Fibroblast of skin of abdomen (primary cell): ENCODE measurements around the gene RIT2.

Source experiments
- DNase-seq: peaks from one replicate; pipeline ENCODE4 v3.0.0-alpha.2; 2013

The RIT2 gene

DNA sequence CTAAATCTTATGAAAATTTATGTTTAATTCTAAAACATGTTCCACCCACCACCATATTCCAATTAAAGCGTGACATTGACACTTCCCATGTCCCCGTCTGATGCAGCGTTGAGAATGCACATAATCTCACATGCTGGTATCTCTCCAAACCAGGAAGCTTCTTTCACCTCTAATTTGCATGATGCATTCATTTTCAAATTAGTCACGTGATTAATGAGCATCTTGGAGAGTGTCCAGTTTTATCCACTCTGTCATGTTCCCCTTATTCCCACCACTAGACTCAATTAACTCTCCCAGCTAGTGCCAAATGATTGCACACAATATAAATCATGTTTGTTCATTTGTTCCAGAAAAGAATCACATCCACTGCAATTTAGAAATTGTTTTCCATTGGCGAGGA, 105.8 kb downstream of the RIT2 start:
- no peak for DNase-seq

DNA sequence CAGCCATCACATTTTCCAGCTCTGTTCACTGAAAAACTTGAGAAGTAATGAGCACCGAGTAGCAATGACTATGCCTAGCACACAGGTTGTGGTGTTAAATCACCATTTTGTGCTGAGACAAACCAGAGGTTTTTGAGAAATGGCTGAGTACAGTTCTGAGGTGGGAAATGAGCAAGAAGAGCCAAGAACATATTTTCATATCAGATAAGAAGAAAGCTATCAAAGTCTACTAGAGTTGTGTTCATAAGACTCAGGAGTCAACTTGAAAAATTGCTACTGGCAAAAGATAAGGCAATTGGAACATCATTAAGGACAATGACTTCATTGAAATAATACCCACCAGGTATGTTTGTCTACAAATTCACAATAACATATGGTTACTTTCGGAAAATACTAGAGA, 108.1 kb downstream of the RIT2 start:
- no peak for DNase-seq

DNA sequence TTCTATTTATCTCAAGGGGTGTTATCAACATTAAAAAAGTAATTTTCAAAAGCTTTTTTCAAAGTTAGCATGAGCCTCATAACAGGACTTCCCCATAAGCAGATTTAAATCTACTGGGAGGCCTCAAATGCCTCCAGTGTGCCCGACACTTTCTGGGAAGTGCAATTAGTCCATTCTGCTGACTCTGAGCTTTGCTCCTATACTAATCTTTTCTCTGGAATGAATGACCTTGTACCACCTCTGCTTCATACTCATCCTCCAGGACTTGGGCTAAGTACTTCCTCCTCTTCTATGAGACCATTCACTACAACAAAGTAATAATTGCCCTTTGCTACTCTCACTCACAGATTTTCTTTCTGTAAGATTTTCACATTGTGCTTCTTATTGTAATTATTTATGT, 111.1 kb downstream of the RIT2 start:
- DNase-seq, result no peak

DNA sequence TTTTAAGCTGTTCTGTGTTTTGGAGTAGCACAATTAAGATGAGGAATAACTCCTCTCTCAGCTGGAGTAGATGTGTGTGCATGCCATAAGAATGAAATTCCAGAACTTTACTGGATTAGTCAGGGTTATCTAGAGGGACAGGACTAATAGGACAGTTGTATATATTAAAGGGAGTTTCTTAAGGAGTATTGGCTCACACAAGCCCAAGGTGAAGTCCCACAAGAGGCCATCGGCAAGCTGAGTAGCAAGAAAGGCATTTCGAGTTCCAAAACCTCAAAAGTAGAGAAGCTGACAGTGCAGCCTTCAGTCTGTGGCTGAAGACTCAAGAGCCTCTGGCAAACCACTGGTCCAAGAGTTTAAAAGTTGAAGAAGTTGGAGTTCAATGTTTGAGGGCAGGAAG, 113.7 kb downstream of the RIT2 start:
- no peak for DNase-seq

DNA sequence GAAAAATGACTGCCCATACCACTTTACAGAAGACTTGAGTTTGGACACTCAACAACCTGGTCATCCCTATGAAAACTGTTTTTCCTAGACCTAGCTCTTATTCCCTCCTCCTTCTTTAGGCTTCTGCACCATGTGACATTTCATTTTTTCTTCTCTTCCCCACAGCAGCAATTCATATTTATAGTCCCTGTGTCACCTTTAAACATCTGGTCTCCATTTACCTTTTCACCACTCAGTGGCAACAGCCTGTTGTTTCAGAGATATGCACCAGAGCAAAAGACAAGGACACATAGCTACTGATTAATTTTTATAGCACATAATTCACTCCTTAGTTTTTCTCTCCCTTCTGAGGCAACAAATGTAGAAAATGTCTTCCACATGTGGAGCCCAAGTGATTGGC, 118.7 kb downstream of the RIT2 start:
- no peak for DNase-seq

DNA sequence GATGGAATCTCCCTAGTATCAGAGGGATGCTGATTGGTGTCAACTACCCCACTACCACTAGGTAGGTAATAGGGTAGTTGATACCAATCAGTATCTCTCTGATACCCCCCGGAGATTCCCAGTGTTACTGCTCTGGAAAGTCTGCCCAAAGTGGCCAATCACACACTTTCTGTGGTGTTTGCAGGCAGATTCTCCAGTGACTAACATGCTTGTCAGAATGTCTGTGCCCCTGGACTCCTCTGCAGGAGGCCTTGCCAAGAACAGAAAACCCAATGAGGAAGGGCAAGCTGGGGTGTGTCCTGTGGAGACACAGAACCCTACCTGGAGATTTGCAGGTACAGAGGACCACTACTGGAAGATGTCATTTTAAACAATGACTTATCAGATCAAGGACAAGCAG, 135.1 kb downstream of the RIT2 start:
- no peak for DNase-seq

DNA sequence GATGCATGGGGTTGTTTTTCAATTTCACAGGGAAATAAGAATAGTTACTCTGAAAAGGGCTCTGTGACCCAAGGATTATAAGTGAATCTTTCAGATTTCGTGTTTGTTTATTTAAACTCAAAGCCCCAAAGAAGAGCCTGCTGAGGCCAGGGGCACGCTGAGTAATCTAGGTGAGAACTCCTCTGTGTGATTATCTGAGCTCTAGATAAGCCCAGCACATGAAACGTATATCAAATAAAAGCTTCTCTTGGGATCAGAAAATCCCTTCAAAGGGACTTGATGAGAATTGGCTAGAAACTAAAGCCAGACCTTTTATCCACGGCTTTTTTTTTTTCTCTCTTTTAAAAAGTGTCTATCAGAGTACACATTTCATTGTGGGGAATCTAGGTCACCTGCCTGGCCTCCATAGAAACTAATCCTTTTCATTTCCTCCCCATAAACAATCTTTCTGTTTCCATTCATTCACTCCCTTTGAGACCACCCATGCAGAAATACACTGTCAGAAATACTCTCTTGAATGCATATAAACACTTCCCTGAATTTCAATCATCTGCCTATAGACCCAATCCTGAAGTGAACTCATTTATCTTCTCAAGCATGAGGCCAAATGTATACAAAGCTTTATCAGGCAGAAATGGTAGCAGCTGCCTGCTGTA, 137.4 kb downstream of the RIT2 start:
- no peak for DNase-seq

DNA sequence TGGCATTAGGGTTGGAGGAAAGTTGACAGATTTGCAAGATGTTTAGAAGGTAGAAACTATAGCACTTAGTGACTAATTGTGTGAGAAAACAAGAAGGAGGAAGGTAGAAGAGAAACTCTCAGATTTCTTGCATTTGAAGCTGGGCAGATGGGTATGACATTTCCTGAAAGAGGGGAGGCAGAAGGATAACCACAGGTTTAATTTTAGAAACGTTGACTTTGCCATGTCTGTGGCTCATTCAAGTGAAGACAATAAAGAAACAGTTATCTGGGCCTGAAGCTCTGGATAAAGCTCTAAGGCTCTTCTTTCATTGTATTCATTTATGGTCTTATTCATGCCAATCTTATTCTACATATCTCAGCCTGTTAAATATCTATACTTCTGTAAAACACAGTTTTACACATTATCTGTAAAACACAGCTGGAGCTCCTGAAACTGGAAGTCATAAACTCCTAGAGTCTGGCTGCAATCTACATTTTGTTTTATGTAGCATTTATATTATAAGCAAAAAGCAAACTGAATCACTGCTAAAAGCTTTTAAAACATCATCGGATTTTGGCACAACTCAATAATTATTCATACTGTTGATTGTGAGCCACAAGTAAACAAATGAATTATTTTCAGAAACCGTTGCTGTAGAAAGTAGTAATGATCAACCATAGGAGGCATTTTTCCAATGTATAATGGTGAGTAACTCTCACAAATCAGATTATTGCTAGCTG, 138.5 kb downstream of the RIT2 start:
- DNase-seq, result no peak

DNA sequence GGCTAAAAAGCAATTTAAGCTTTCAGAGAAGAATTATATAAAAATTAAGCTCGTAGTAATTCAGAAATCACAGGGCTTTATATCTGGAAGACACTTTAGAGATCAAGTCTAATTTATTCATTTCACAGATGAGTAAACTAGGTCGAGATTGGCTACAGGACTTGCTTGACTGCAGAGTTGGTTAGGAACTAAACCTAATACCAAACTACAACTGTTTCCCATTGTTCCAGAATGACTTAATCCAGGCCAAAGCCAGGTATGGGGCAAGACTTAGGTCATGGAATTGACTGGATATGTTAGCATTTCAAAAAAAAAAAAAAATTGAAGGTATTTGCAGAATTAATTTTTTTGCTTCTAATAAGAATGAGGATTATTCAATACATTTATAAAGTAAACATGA, 146.1 kb downstream of the RIT2 start:
- no peak for DNase-seq

DNA sequence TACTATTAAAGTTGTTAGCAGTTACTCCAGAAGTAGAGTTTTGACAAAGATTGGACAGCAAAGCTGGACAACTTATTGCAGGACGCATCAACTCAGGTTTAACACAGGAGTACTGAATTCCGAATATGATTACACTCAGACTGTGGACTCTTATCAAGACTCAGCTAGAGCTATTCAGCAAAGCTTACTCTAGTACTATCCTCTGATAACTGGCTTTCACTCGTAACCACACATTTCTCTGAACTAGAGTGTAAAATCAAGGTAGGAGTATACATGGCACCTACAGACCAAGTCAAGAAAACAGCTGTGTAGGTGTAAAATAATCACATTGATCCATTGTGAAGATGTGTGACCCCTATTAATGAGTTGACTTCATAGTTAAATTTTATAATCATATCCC, 154.2 kb downstream of the RIT2 start:
- no peak for DNase-seq

DNA sequence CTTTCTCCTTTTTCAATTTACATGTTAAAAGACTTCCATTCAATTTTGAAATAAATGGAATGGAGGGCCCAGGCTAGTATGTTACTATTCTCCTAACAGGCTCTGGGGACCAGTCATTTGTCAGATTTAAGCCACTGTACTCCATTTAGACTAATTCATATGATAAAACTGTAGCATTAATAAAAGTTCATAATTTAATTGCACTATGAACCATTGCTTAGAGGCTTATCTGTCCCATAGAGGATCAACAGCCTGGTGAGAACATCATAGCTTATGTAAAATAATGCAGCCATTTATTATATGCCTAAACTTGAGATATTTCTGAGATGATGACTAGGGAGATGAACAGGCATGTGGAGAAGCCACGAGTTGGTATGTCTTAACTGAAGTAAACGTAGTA, 156.0 kb downstream of the RIT2 start:
- DNase-seq, result no peak

DNA sequence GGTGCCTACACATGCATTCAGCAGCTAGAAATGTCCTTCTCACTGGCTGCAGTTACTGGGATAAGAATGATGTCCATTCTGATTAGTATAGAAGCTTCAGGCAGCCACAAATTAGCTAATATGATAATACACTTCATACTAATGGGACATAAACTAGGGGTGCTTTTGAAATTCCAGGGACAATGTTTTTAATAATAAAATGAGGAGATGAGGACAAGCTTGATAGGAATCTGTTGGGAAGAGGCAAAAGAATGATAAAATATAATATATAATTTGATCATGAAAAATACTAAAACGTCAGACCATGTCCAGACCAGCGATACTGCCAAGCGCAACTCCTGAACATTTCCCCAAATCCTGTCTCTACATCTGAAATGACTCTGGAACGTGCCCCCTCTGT, 157.1 kb downstream of the RIT2 start:
- DNase-seq, result no peak

DNA sequence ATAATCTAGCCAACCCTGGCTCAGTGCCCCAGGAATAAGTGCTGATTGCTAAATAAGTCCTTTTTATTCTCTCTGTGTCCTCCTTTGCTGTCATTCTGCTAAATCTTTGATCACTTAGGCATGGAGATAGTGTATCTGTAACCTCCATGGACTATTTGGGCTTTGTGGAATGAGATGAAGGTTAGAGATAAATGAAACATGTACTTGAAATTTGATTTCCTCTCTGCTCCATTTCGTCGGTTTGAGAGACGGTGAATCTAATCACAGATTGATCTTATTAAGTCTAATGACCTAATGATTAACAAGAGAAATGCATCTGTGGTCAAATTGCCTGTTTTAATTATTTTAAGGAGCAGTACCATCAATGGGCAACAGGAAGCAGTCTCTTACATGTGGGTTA, 159.2 kb downstream of the RIT2 start:
- DNase-seq, result no peak

DNA sequence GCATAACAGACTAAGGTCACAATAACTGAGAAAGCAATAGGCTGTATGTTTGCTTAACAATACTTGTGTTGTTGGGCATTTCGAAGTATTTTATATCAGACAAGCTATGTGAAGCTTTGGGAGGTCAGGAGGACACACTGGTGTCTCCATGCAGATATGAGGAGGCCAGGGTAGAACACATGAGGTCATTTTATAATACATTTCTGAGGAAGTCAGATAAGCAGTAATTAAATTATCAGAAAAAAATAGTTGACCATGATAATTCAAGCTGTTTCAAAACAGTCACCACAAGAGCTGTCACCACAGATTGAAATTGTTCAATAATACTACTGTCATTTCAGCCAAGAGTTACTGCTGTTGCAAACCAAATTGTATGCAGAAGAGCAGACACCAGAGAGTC, 160.6 kb downstream of the RIT2 start:
- no peak for DNase-seq

DNA sequence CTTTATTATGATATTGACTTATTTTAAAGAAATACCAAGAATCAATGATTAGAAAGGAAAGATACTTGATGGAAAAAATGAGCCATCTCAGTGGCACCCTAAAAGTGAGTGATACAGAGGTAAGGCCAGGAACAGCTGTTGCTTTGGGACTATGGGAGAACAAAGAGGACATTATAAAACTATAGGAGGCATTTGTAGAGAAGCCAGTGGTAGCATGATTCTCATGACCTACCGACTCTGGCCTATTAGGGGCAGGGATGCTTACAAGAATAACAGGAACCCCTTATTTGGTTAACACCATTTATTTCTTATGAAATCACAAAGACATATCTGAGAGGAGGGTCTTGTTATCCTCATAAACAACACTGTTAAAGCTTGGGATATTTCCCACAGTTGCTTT, 162.2 kb downstream of the RIT2 start:
- no peak for DNase-seq

DNA sequence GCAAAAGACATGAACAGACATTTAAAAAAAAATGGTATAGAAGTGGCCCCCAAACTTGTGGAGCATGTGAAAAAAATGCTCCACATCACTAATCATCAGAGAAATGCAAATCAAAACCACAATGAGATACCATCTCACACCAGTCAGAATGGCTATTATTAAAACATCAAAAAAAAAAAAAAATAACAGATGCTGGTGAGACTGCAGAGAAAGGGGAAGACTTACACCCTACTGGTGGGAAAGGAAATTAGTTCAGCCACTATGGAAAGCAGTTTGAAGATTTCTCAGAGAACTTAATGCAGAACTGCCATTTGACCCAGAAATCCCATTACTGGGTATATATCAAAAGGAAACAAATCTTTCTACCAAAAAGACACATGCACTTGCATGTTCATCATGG, 164.8 kb downstream of the RIT2 start:
- no peak for DNase-seq

DNA sequence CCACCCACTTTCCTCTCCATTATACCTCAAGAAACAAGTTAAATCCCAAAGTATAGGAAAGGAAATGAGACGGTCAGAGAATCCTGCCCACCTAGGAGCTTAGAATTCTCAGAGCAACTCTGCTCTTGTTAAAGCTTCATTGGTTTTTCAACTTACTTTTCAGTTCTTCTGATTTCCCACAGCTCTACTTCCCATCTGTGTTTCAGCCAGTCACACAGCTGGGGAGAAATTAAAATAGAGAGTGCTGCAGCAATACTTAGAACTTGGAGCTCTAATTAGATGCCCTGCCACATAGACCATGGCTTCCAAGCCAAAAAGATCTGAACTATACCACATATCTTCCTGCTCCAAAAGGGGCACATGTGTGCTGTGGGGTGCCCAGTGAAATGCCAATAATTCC, 166.7 kb downstream of the RIT2 start:
- DNase-seq, result no peak

DNA sequence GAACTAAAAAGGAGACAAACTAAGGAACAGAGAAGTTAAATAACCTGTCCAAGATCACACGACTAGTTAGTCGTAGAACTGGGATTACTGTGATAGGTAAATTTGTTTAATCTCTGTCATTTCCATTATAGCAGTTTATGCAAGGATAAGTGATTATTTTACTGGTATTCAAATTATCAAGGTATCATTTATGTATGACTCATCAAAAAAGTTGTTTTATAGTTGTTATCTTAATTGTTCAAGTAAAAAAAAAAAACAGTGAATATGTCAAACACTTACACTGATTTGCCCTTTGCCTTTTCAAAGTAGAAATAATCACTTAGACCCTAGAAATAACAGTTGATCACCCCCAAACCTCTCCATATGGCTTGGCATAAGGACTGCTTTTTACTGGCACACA, 173.6 kb downstream of the RIT2 start:
- no peak for DNase-seq

DNA sequence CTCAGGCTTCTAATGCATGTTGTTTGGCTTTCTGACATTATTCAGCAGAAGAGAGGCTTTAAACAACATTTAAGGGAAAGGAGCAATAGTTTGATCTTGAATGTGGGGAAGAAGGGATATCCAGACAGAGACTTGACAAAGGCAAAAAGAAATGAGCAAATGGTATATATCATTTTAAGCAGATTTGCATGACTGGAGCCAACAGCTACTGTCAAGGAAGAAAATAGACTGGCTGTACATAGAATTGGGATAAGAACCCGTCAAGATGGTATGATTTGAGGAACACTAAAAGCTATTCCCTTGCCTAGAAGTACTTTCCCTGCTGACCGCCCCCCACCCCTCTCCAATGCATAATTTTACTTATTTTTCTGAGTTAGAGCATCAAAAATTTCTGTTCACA, 174.5 kb downstream of the RIT2 start:
- DNase-seq, result no peak

DNA sequence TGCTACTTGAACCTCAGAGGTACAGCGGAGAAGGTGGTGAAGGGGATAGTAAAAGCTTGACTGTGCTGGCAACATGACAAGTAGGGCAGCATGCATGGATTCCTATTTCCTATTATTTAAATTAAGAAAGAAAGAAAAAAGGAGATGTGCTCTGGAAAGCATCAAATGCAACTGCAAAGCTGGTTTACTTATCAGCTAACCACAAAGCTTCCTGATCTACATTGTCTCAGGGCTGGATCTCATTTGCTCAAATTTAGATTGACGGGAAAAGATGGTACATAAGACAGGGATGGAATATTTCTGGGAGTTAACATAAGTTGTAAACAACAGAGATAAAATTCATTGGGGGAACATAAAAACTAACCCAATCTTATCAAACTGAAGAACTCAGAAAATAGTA, 178.0 kb downstream of the RIT2 start:
- DNase-seq, result no peak

DNA sequence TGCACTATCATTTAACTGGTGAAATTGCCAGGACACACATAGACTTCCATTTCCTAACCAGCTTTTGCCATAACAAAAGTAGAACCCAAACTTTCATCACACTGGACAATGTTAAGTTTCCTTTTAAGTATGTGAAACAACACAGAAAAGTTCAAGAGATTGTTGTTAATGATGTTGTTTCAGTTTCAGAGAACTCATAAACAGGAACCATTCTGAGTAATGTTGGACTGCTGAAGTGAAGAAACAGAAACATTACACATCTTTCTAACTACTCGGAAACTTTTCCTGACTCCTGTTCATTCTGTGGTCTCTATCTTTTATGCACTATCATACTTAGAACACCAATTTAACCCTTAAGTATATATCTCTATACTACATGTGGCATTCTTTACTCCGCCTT, 179.2 kb downstream of the RIT2 start:
- DNase-seq, result no peak

DNA sequence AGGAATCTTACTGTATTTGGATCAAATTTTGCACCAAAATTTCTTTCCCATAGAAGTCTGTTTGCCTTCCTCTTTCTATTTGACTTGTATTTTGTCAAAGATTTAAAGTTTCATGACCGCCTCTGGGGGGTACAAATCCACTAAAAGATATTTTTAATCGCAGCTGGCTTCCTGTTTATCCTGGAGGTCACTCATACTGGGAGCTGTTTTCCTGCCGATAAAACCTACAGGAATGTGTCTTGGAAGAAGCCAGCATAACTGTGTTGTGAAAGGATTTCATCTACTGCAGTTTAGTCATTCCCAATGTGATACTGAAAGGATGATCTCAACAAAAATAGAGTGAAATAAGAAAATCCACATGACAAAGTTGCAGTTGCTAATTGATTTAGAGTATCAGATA, 184.0 kb downstream of the RIT2 start:
- DNase-seq, result peak; percentile 44

DNA sequence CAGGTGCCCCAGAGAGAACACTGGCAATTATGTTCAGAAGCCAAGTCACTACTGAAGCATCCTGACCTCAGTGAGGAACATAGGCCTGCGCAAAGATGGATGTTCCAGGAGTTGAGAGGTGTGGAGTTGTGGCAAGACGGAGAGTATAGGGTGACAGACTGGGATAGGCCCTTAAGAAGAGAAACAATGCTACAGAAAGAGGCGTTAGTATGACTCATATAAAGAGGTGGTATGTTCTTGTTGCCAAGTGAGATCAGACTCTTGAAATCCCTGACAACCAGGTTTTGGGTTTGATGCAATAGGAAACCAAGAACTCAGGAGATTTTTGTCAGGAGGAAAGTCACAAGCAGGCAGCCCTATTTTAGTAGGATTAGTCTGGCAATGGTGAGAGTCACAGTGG, 185.6 kb downstream of the RIT2 start:
- DNase-seq, result no peak

DNA sequence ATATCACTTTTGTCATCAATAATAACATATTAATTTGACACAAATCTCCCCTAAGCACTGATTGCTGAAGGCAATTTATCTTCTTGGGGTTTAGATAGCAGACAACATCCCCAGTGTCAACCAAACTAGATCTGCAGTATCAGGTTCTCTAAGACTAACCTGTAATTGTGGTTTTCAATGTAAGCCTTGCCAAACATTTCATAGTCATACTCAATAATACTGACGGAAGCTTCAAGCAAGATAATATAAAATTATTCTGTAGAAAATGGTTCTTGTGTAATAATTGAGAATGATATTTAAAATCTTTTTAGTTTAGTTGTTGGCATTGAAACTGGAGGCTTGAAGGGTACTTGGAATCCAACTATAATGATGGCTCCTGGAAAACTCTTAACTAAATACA, 186.3 kb downstream of the RIT2 start:
- no peak for DNase-seq

DNA sequence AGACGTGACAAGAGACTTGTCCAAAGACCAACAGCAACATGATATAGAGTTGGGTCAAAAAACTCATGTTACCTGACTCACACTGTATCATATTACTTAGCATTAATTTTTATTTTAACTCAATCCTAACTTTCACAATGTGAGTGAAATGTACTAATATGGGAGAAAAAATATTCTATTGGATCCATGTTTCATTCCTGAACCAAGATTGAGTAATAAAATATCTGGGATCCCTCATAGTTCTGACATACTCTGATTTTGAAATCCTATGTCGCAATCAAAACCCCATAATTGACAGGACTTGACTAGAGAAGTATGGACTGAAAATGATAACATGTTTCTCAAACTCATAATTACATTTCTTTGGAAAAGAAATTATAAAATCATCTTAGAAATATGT, 190.4 kb downstream of the RIT2 start:
- DNase-seq, result peak; percentile 6
